ENCODE measurements around the gene NLGN1.

Gene NLGN1

GRCh38 chr3:174094669-174095068 lies 697.1 kb downstream of the NLGN1 start:
- no peak for DNase-seq (ENCODE audit: low spot score)

GRCh38 chr3:174097686-174098085 lies 700.1 kb downstream of the NLGN1 start:
- no peak for DNase-seq (ENCODE audit: low spot score)

GRCh38 chr3:174098746-174099145 lies 701.2 kb downstream of the NLGN1 start:
- no peak for DNase-seq (ENCODE audit: low spot score)

DNA sequence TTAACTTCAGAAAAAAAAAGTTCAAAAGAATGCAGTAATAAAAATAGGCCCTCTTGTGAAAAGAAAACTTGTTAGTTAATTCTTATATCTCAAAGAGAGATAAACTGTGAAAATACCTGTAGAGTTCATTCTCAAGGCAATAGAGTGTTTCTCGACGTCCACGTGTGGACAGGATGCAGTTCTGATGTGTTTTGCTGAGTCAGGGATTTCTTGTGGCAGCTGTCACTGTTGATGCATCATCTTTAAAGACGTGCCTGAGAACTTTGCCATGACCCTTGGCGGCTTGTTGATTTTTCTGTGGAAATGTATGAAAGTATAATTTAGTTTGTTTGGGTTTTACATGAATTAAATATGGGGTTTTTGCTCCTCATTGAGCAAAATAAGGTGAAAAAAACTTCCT lies 702.2 kb downstream of the NLGN1 start:
- DNase-seq (ENCODE audit: low spot score), result no peak

DNA sequence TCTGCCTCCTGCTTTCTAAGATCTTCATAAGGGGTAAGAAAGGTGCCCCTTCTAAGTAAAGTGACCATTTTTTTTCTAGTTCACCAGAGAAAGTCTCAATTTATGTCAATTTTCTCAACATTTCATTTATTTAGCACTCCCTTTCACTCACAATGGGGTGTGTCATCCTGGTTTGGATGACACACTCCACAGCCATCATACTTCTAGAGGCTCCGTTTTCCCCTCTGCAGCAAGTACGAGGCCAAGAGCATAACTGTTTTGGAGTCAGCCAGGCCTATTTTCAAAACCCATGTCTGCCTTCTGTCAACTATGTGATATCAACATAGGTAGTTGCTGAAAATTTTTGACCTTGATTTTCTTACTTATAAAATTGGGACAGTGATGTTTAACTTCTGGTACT lies 703.2 kb downstream of the NLGN1 start:
- DNase-seq (ENCODE audit: low spot score), result no peak

- DNase-seq (ENCODE audit: low spot score), result no peak
These were observed 703.7 kb downstream of the NLGN1 start for GRCh38 chr3:174101244-174101643.

- DNase-seq (ENCODE audit: low spot score), result no peak
These were observed 704.7 kb downstream of the NLGN1 start for GRCh38 chr3:174102274-174102673.

- no peak for DNase-seq (ENCODE audit: low spot score)
These were observed 705.3 kb downstream of the NLGN1 start for GRCh38 chr3:174102866-174103265.

GRCh38 chr3:174110761-174111160 lies 713.2 kb downstream of the NLGN1 start:
- DNase-seq (ENCODE audit: low spot score), result no peak

- DNase-seq (ENCODE audit: low spot score), result no peak
These were observed 714.2 kb downstream of the NLGN1 start for GRCh38 chr3:174111776-174112175.

DNA sequence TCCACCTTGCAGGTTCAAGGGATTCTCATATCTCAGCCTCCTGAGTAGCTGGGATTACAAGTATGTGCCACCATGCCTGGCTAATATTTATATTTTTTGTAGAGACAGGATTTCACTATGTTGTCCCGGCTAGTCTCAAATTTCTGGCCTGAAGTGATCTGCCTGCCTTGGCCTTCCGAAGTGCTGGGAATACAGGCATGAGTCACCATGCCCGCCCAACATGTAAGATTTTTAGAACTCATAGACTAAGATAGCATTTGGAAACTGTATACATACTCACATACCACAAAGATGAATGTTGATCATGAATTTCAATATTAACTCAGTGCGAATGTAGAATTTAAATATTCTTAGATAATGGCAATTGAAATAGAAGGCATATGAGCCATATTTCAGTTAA lies 718.9 kb downstream of the NLGN1 start:
- DNase-seq (ENCODE audit: low spot score), result no peak

- DNase-seq (ENCODE audit: low spot score), result no peak
These were observed 723.5 kb downstream of the NLGN1 start for GRCh38 chr3:174120997-174121396.

- DNase-seq (ENCODE audit: low spot score), result no peak
These were observed 724.9 kb downstream of the NLGN1 start for GRCh38 chr3:174122411-174122810.

- peak; percentile 65 for DNase-seq (ENCODE audit: low spot score)
These were observed 727.8 kb downstream of the NLGN1 start for GRCh38 chr3:174125267-174125824.

GRCh38 chr3:174126990-174127758 lies 729.6 kb downstream of the NLGN1 start:
- DNase-seq (ENCODE audit: low spot score), result no peak

- DNase-seq (ENCODE audit: low spot score), result no peak
These were observed 734.5 kb downstream of the NLGN1 start for GRCh38 chr3:174132006-174132405.

DNA sequence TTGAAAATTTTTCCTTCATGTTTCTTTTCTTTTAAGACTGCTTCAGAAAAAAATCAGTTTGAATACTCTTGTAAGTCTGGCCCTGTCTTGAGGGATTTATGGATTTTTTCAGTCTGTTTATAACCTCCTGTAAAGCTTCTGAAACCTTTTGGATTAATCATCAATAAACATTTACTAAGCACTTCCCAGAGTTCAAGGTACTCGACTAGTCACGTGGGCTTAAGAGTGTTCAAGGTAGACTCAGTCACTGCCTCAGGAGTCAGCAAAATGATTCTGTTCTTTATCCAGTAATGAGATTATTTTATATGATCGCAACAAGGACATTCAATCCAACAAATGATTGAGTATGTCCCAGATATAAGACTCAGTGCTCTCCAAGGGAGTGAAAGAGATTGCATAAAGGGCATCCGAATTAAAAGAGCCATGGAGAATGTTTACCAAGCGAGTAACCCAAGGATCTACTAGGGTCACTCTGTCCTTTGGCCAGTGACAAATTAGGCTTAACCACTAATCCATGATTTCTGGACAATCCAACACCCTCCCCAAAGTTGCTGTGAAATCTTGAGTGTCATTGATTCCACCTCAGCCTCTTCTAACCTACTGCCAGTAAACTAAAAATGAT lies 735.0 kb downstream of the NLGN1 start:
- DNase-seq (ENCODE audit: low spot score), result no peak

DNA sequence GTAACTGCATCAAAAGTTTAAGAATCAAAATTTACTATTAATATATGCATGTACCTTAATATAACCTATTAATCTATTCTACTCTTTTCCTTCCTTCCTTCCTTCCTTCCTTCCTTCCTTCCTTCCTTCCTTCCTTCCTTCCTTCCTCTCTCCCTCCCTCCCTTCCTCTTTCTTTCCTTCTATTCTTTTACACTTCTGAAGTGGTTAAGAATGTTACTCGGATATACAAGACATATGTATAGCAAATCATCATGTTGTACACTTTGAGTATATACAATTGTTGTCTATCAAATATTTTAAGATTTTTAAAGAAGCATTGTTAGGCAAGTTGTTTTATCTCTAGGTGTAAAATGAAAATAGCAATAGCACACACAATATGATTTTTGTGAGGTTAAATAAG lies 748.5 kb downstream of the NLGN1 start:
- DNase-seq (ENCODE audit: low spot score), result no peak

DNA sequence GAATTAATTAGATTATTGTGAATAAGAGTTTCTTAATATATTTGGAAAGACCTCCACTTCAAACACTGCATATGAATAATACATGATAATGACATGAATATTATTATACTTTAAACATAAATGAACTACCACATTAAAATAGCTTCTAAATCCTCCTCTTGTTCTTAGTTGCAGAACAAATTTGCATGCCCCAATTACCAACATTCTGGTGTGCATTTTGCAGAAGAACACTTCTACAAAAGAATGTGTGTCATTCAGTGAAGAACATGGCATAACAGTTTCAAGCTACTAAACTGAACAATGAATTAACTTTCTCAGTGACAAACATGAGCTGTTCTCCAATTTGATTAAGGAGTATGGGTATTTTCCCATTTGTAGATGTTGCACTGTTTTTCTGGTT lies 750.3 kb downstream of the NLGN1 start:
- no peak for DNase-seq (ENCODE audit: low spot score)

GRCh38 chr3:174153871-174154270 lies 756.3 kb downstream of the NLGN1 start:
- no peak for DNase-seq (ENCODE audit: low spot score)

DNA sequence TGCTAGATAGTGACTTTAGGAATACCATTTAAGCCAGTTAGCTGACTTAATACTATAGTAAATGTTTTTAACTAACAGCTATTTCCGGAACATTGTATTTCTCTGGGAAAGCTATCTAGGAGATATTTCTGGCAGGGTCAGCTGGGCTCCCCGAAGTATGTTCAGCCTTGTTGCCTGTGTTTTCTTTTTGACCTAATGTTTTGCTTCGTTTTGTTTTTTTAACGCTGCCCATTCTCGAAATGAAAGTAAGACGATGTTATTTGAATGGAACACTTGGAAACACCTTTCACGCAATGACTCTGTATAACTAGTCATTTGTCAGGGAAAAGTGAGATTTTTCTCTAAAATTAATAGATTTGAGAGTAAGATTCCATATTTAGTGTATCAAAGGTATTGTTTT lies 758.7 kb downstream of the NLGN1 start:
- no peak for DNase-seq (ENCODE audit: low spot score)

GRCh38 chr3:174158674-174159073 lies 761.1 kb downstream of the NLGN1 start:
- DNase-seq (ENCODE audit: low spot score), result no peak

GRCh38 chr3:174159604-174160003 lies 762.1 kb downstream of the NLGN1 start:
- no peak for DNase-seq (ENCODE audit: low spot score)

GRCh38 chr3:174162550-174162949 lies 765.0 kb downstream of the NLGN1 start:
- DNase-seq (ENCODE audit: low spot score), result no peak
